Heart left ventricle (tissue), 13 donors: ENCODE measurements around the gene KLHL29.

Experiments
- POLR2A ChIP-seq, 2 donors: fragments of 450-650 bp; IDR thresholded peaks; one replicate each; pipeline ENCODE4 v1.6.1; 2017; ENCODE audit warnings: antibody characterized with exemption in 2 of 2, mild to moderate bottlenecking in 2 of 2, moderate library complexity in 2 of 2
- TF ChIP-seq, protein P1 (sequence below), 12 donors: fragments of 200-600 bp; sonication (generic) in 4 of 12; IDR thresholded peaks; one replicate each; pipeline versions ENCODE4 v1.5.0 to v1.8.0; 2018 to 2022; ENCODE audit warnings: antibody characterized with exemption in 12 of 12, mild to moderate bottlenecking in 5 of 12
- donor health status: ischemic (EF 13 %, LVEDD 7.1; RV severe dilation, severe dysfunction).
- donor health status: DM: no; HTN: yes; CAD: no.
- donor health status: DM: no; HTN: no; CAD: no.
- donor health status: ischemic (EF 25% LVEDD 6.9; RV normal size, moderate dysfunction).
- donor health status: ischemic (EF 25% LVEDD 5.7; RV mildly dilated, moderate dysfunction).
- donor health status: ischemic (EF 35%, LVEDD 5.7; RV mildly dilated, moderate dysfunction).
- donor health status: nonischemic (EF 11% LVEDD 7.7; RV severe dilation, severe dysfunction).
- donor health status: DM: yes; HTN: yes; CAD: no.
- donor health status: PGD.
- donor health status: ischemic (EF 29% LVEDD 5.4; RV normal size, mild dysfunction).
- donor health status: nonischemic (EF 23%, LVEDD 6.1; RV moderate dilation, normal function).

DNA sequence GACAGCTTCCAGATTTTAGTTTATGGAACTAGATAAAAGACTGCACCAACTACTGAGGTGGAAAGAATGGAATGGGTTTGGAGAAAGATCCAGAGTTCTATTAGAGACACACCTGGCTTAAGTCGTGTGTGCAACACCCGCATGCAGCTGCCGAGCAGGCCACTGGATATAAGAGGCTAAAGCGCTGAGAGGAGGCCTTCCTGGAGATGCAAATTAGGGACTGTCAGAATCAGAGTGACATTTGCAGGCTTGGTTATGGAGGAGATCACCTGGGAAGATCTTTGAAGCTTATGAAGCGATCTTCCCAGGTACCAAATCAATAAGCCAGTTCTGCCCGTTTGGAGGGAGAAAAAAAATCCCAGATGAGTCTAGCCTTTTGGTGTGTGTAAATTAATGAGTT, 30.4 kb upstream of the KLHL29 start:
- no peak for TF ChIP-seq POLR2A (IDR thresholded peaks at IDR 0.05)
- TF ChIP-seq, protein P1, sequence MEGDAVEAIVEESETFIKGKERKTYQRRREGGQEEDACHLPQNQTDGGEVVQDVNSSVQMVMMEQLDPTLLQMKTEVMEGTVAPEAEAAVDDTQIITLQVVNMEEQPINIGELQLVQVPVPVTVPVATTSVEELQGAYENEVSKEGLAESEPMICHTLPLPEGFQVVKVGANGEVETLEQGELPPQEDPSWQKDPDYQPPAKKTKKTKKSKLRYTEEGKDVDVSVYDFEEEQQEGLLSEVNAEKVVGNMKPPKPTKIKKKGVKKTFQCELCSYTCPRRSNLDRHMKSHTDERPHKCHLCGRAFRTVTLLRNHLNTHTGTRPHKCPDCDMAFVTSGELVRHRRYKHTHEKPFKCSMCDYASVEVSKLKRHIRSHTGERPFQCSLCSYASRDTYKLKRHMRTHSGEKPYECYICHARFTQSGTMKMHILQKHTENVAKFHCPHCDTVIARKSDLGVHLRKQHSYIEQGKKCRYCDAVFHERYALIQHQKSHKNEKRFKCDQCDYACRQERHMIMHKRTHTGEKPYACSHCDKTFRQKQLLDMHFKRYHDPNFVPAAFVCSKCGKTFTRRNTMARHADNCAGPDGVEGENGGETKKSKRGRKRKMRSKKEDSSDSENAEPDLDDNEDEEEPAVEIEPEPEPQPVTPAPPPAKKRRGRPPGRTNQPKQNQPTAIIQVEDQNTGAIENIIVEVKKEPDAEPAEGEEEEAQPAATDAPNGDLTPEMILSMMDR (IDR thresholded peaks at IDR 0.05) = no peak
